Measurements from ENCODE around the gene STK31. TPM values are rescaled to one million over a fixed set of nuclear protein-coding genes. Genes with fewer than 3 reads are reported as not detected.
"Not testable (repeated sequence)": the region's sequence is repeated elsewhere in the genome, so short reads cannot be mapped to it uniquely, and the experiment has no call there.

STK31 gene
- total RNA-seq, 4 donors from 2014 or later, result under 0.01 to 1.1 (median 0.43) TPM

DNA sequence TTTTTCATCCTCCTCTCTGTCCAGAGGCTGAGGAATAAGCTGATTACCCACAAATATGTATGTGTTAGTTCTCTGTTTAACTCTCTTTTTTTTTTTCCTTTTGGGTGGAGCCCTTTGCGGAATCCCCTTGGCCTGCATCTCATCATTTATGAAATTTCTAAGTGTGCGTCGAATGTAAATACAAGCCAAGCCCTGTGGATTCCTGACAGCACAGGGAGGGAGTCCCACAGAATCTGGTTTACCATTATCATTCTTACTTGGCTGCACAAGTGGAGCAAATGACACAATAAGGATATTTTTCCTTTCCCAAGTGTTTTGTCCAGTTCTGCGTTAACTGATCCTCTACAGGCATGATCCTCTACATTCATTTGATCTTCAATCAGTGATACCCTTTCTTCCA is 11.4 kb downstream of the STK31 start:
- intact Hi-C loops (cut with DNase I), result no loop called here

GRCh38 chr7:23722587-23723216 is 12.7 kb downstream of the STK31 start:
- DNase-seq (ENCODE audit: extremely low spot score); H3K9me3 ChIP-seq; H3K27ac ChIP-seq (replicated peaks in 1 of 4); intact Hi-C loops (cut with DNase I); H3K36me3 ChIP-seq; H3K4me1 ChIP-seq; H3K27me3 ChIP-seq; H3K4me3 ChIP-seq: not testable (repeated sequence)
- 96% methylated on average over 15 of the region's 21 CpGs for whole genome bisulfite sequencing

More for the DNA sequence above, 11.4 kb downstream of the STK31 start:
- Histone ChIP-seq H3K4me3 (no peak overlapping the region), H3K27ac (replicated peaks in 1 of 4) (no peak overlapping the region), H3K36me3 (no peaks in the 10 kb centered on the region), H3K27me3 (no peaks in the 10 kb centered on the region), H3K9me3 (no peaks in the 10 kb centered on the region), H3K4me1 (no peaks in the 10 kb centered on the region)
- no peak for TF ChIP-seq POLR2AphosphoS5 (IDR thresholded peaks at IDR 0.05)
- TF ChIP-seq, protein P1, sequence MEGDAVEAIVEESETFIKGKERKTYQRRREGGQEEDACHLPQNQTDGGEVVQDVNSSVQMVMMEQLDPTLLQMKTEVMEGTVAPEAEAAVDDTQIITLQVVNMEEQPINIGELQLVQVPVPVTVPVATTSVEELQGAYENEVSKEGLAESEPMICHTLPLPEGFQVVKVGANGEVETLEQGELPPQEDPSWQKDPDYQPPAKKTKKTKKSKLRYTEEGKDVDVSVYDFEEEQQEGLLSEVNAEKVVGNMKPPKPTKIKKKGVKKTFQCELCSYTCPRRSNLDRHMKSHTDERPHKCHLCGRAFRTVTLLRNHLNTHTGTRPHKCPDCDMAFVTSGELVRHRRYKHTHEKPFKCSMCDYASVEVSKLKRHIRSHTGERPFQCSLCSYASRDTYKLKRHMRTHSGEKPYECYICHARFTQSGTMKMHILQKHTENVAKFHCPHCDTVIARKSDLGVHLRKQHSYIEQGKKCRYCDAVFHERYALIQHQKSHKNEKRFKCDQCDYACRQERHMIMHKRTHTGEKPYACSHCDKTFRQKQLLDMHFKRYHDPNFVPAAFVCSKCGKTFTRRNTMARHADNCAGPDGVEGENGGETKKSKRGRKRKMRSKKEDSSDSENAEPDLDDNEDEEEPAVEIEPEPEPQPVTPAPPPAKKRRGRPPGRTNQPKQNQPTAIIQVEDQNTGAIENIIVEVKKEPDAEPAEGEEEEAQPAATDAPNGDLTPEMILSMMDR (IDR thresholded peaks at IDR 0.05), result no peak
- DNase-seq (ENCODE audit: extremely low spot score), result no peak
- 74% methylated on average over 4 of the region's 4 CpGs for WGBS

DNA sequence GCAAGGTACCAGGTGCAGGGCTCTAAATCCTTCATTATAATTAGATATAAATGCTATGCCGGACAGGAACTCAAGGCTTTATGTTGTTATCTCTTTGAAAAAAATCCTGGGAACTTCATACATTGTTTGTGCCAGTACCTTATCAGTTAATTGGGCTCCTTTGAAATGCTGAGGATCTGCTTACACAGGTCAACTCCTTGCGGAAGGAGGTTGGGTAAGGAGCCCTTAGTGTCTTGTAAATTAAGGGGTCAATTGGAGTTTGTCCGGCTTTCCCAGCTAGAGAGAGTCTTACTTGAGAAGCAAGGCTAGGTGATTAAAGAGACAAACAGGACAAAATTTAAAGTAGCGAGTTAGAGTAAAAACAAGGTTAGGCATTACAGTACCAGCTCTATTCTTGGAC is 14.1 kb downstream of the STK31 start:
- intact Hi-C loops (cut with DNase I); DNase-seq (ENCODE audit: extremely low spot score); H3K9me3 ChIP-seq; H3K27me3 ChIP-seq; H3K27ac ChIP-seq (replicated peaks in 1 of 4); H3K4me1 ChIP-seq; H3K4me3 ChIP-seq; H3K36me3 ChIP-seq: not testable (repeated sequence)
- 87% methylated on average over 4 of the region's 4 CpGs for WGBS

DNA sequence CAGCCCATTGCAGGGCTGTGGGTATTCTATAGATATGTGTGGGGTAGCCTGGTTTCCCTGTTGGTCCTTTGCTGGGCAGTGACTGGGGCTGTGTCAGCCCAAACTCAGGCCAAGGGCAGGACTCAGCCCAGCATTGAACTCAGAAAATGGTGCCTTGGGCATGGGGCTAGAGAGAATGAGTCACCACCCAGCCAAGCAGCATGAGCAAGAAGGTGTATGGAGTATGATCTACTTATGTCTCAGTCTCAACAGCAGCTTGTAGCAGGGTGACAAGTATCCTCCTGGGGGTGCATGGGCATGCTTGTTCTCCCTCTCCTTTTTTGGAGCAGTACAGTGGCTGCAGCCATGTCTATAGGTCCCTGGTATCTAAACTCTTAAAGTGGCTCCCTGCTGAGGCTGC is 32.0 kb downstream of the STK31 start:
- Histone ChIP-seq H3K36me3 (no peaks in the 10 kb centered on the region), H3K4me3 (no peak overlapping the region), H3K9me3 (peaks cover 0 to 38% (median 24%) of the 10 kb centered on the region in 4 donors), H3K27ac (replicated peaks in 1 of 4) (no peak overlapping the region), H3K4me1 (no peaks in the 10 kb centered on the region), H3K27me3 (no peaks in the 10 kb centered on the region)
- intact Hi-C loops (cut with DNase I), result no loop called here
- DNase-seq (ENCODE audit: extremely low spot score), result no peak
- TF ChIP-seq, protein P1 (IDR thresholded peaks at IDR 0.05), result no peak
- no peak for TF ChIP-seq EP300 (IDR thresholded peaks at IDR 0.05)
- no peak for TF ChIP-seq POLR2A (IDR thresholded peaks at IDR 0.05; ENCODE audit: low read depth)

DNA sequence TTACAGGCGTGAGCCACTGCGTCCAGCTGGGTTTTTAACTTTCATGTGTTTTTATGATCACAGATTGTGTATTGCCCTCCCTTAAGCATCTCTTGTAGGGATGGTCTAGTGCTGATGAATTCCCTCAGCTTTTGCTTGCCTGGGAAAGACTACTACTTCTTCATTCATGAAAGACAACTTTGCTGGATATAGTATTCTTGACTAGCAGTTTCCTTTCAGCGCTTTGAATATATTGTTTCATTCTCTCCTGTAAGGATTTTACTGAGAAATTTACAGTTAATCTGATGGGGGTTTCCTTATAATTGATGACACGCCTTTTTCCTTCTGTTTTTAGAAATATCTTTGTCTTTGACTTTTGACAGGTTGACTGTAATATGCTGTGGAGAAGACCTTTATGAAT is 33.2 kb downstream of the STK31 start:
- Histone ChIP-seq H3K36me3 (no peaks in the 10 kb centered on the region), H3K4me3 (no peak overlapping the region), H3K27me3 (no peaks in the 10 kb centered on the region), H3K9me3 (peaks cover 0 to 38% (median 24%) of the 10 kb centered on the region in 4 donors), H3K27ac (replicated peaks in 1 of 4) (no peak overlapping the region), H3K4me1 (no peaks in the 10 kb centered on the region)
- no peak for DNase-seq (ENCODE audit: extremely low spot score)
- WGBS, result 93% methylated on average over 4 of the region's 4 CpGs
- intact Hi-C loops (cut with DNase I), result no loop called here
- no peak for TF ChIP-seq EP300 (IDR thresholded peaks at IDR 0.05)
- TF ChIP-seq, protein P1 (IDR thresholded peaks at IDR 0.05), result no peak
- TF ChIP-seq POLR2A (IDR thresholded peaks at IDR 0.05; ENCODE audit: low read depth), result no peak
- TF ChIP-seq POLR2AphosphoS5 (IDR thresholded peaks at IDR 0.05), result no peak

- H3K9me3 ChIP-seq, result peaks cover 0 to 38% (median 23%) of the 10 kb centered on the region in 4 donors
- no peak overlapping the region for H3K27ac ChIP-seq (replicated peaks in 1 of 4)
- no peaks in the 10 kb centered on the region for H3K4me1 ChIP-seq
- WGBS, result 80% methylated on average over 1 of the region's 1 CpG
- H3K36me3 ChIP-seq, result no peaks in the 10 kb centered on the region
- TF ChIP-seq, protein P1 (IDR thresholded peaks at IDR 0.05), result no peak
- TF ChIP-seq POLR2AphosphoS5 (IDR thresholded peaks at IDR 0.05) (no peak), POLR2A (IDR thresholded peaks at IDR 0.05; ENCODE audit: low read depth) (no peak), EP300 (IDR thresholded peaks at IDR 0.05) (no peak)
- H3K4me3 ChIP-seq, result no peak overlapping the region
- DNase-seq (ENCODE audit: extremely low spot score), result no peak
- intact Hi-C loops (cut with DNase I), result no loop called here
- no peaks in the 10 kb centered on the region for H3K27me3 ChIP-seq
Observed at GRCh38 chr7:23746629-23747028, 36.6 kb downstream of the STK31 start.

Data from esophagus muscularis mucosa (tissue), 4 donors.